GM23338 (cell line): Measurements from ENCODE around the gene PTPRR. TPM values are rescaled to one million over a fixed set of nuclear protein-coding genes. Genes with fewer than 3 reads are reported as not detected.

ENCODE experiments used
- ATAC-seq: fragments of 200-7000 bp; cut with Tn5 transposase; 3 replicates; pipeline ENCODE4 v1.9.1; 2020
- DNase-seq: peaks from one replicate; pipeline ENCODE4 v3.0.0-alpha.2; 2015; ENCODE audit warnings: low spot score
- H2AFZ ChIP-seq: fragments of 200-600 bp; sonication (generic); 2 replicates; pipeline ENCODE4 v1.8.0; 2016; ENCODE audit warnings: antibody characterized with exemption, mild to moderate bottlenecking, moderate library complexity
- H3F3A ChIP-seq: fragments of 200-600 bp; sonication (generic); replicated peaks from 2 replicates; pipeline ENCODE4 v1.8.0; 2017; ENCODE audit warnings: antibody characterized with exemption, mixed run types, low read depth
- H3K27ac ChIP-seq: fragments of 200-600 bp; sonication (generic); 2 replicates; pipeline ENCODE4 v1.6.1; 2016; ENCODE audit warnings: low read depth
- H3K27me3 ChIP-seq: fragments of 200-600 bp; sonication (generic); 2 replicates; pipeline ENCODE4 v1.8.0; 2016; ENCODE audit warnings: mild to moderate bottlenecking, mixed run types, moderate library complexity; ENCODE audit not compliant: insufficient read depth
- H3K36me3 ChIP-seq: fragments of 200-600 bp; sonication (generic); 2 replicates; pipeline ENCODE4 v1.8.0; 2016; ENCODE audit warnings: mild to moderate bottlenecking; ENCODE audit not compliant: insufficient read depth
- H3K4me1 ChIP-seq: fragments of 200-600 bp; sonication (generic); 2 replicates; pipeline ENCODE4 v1.8.0; 2016; ENCODE audit warnings: mild to moderate bottlenecking, moderate library complexity; ENCODE audit not compliant: insufficient read depth
- H3K4me2 ChIP-seq: fragments of 200-600 bp; sonication (generic); 2 replicates; pipeline ENCODE4 v1.7.1; 2017; ENCODE audit warnings: mixed run types
- H3K4me3 ChIP-seq: fragments of 200-600 bp; sonication (generic); 2 replicates; pipeline ENCODE4 v1.6.1; 2016; ENCODE audit warnings: mixed run types
- H3K79me2 ChIP-seq: fragments of 200-600 bp; sonication (generic); replicated peaks from 2 replicates; pipeline ENCODE4 v1.8.0; 2017; ENCODE audit warnings: mild to moderate bottlenecking; ENCODE audit not compliant: insufficient read depth
- H3K9me2 ChIP-seq: fragments of 200-600 bp; sonication (generic); 2 replicates; pipeline ENCODE4 v1.8.0; 2017; ENCODE audit not compliant: insufficient read depth
- H4K20me1 ChIP-seq: fragments of 200-600 bp; sonication (generic); replicated peaks from 2 replicates; pipeline ENCODE4 v1.8.0; 2017; ENCODE audit warnings: mild to moderate bottlenecking; ENCODE audit not compliant: insufficient read depth
- H3K27ac Mint-ChIP-seq: 2 replicates; pipeline ENCODE4 v1.8.0; 2020; ENCODE audit warnings: inconsistent platforms, mild to moderate bottlenecking, moderate library complexity, mixed read lengths
- H3K27me3 Mint-ChIP-seq: 3 replicates; pipeline ENCODE4 v1.8.0; 2022; ENCODE audit warnings: low read depth, mild to moderate bottlenecking, moderate library complexity, mixed read lengths, inconsistent platforms; ENCODE audit not compliant: insufficient read depth, poor library complexity
- H3K36me3 Mint-ChIP-seq: 3 replicates; pipeline ENCODE4 v1.8.0; 2021; ENCODE audit warnings: low read depth, mild to moderate bottlenecking, inconsistent platforms, moderate library complexity, mixed read lengths
- H3K4me1 Mint-ChIP-seq: 3 replicates; pipeline ENCODE4 v1.8.0; 2020; ENCODE audit warnings: mild to moderate bottlenecking, inconsistent platforms, mixed read lengths
- H3K4me3 Mint-ChIP-seq: 3 replicates; pipeline ENCODE4 v1.8.0; 2021; ENCODE audit warnings: moderate library complexity, mild to moderate bottlenecking, inconsistent platforms, mixed read lengths
- H3K9me3 Mint-ChIP-seq: 3 replicates; pipeline ENCODE4 v1.8.0; 2020; ENCODE audit warnings: moderate library complexity, mild to moderate bottlenecking, inconsistent platforms, mixed read lengths
- CREB1 ChIP-seq: fragments of 250-450 bp; sonication (Bioruptor Pico); IDR thresholded peaks from 2 replicates; pipeline ENCODE4 v1.5.0; 2020; ENCODE audit warnings: low read depth, mild to moderate bottlenecking, moderate library complexity
- CTCF ChIP-seq, 2 experiments: fragments of 200-600 bp in 1 of 2; sonication (generic) in 1 of 2; conservative IDR thresholded peaks; 2 replicates each; pipeline versions ENCODE4 v1.5.1 to v1.6.1; 2016 to 2017; ENCODE audit warnings: antibody characterized with exemption in 2 of 2, low read depth in 2 of 2, mild to moderate bottlenecking in 2 of 2, moderate library complexity in 1 of 2
- ETS1 ChIP-seq: IDR thresholded peaks from 2 replicates; pipeline ENCODE4 v1.6.1; 2016; ENCODE audit warnings: antibody characterized with exemption
- EZH2 ChIP-seq: fragments of 200-600 bp; sonication (generic); IDR thresholded peaks from one replicate; pipeline ENCODE4 v1.8.0; 2017; ENCODE audit warnings: antibody characterized with exemption, mild to moderate bottlenecking, low read depth; ENCODE audit not compliant: unreplicated experiment
- EZH2phosphoT487 ChIP-seq: fragments of 200-600 bp; sonication (generic); IDR thresholded peaks from one replicate; pipeline ENCODE4 v1.8.1; 2018; ENCODE audit warnings: antibody characterized with exemption; ENCODE audit not compliant: unreplicated experiment
- JUNB ChIP-seq: IDR thresholded peaks from one replicate; pipeline ENCODE4 v1.6.1; 2016; ENCODE audit warnings: antibody characterized with exemption; ENCODE audit not compliant: unreplicated experiment
- NANOG ChIP-seq: IDR thresholded peaks from 2 replicates; pipeline ENCODE4 v1.6.1; 2016; ENCODE audit warnings: antibody characterized with exemption, borderline replicate concordance
- POLR2AphosphoS5 ChIP-seq: IDR thresholded peaks from 2 replicates; pipeline ENCODE4 v1.6.1; 2016; ENCODE audit warnings: antibody characterized with exemption, low read depth
- REST ChIP-seq: IDR thresholded peaks from one replicate; pipeline ENCODE4 v1.6.1; 2018; ENCODE audit warnings: antibody characterized with exemption; ENCODE audit not compliant: unreplicated experiment
- STAT1 ChIP-seq: IDR thresholded peaks from one replicate; pipeline ENCODE4 v1.6.1; 2016; ENCODE audit warnings: antibody characterized with exemption; ENCODE audit not compliant: unreplicated experiment
- ZNF114 ChIP-seq: fragments of 250-450 bp; sonication (Bioruptor Pico); IDR thresholded peaks from 2 replicates; pipeline ENCODE4 v1.5.0; 2020; ENCODE audit warnings: mild to moderate bottlenecking, moderate library complexity
- ZNF331 ChIP-seq: fragments of 250-450 bp; sonication (Bioruptor Pico); IDR thresholded peaks from 2 replicates; pipeline ENCODE4 v1.5.0; 2020; ENCODE audit warnings: low read depth, mild to moderate bottlenecking, moderate library complexity
- ZNF462 ChIP-seq: fragments of 250-450 bp; sonication (Bioruptor Pico); IDR thresholded peaks from 2 replicates; pipeline ENCODE4 v1.5.0; 2020; ENCODE audit warnings: mild to moderate bottlenecking, moderate library complexity
- polyA plus RNA-seq: library from polyadenylated mRNA; unstranded; fragments of >200 nt; fragmentation: Nextera tagmentation; extraction: Ambion mirVana; gene quantifications from 2 replicates; pipeline ENCODE4 v1.2.1, GENCODE V29; 2016
- total RNA-seq: library from RNA; depleted of rRNA; stranded (reverse); fragments of >200 nt; shearing (Covaris generic); gene quantifications from 2 replicates; pipeline ENCODE4 v1.2.3, GENCODE V29; 2014

The PTPRR gene
- total and polyA plus RNA-seq, 2 experiments from 2014 or later: 0.26 to 0.76 TPM

- no peak for ATAC-seq
- H3K36me3 Mint-ChIP-seq: peaks cover 4% of the 10 kb centered on the region; the same call in 1 of the 3 replicates
- H3K4me1 Mint-ChIP-seq: peaks cover 16% of the 10 kb centered on the region
- H3K4me1 ChIP-seq: 0 out of 2 replicates have a peak, but pooled peaks cover 9% of the 10 kb centered on the region
- H3K36me3 ChIP-seq: no peaks in the 10 kb centered on the region
- H3K79me2 ChIP-seq: no peaks in the 10 kb centered on the region
- no peak overlapping the region for H3K27ac ChIP-seq
- no peak overlapping the region for H3K4me3 Mint-ChIP-seq
- DNase-seq: no peak
- no peak overlapping the region for H3K4me3 ChIP-seq
- no peak overlapping the region for H3K27ac Mint-ChIP-seq
- no peaks in the 10 kb centered on the region for H3K9me2 ChIP-seq
- H3K4me2 ChIP-seq: no peak overlapping the region
- H2AFZ ChIP-seq: no peak overlapping the region
- no peak for TF ChIP-seq STAT1
- no peak for TF ChIP-seq CTCF (conservative IDR thresholded peaks at IDR 0.05; ENCODE audit: low read depth in 2 of 2)
- TF ChIP-seq REST: no peak
- TF ChIP-seq ZNF462 (CRISPR knock-in tag): no peak
- no peak for TF ChIP-seq ZNF331 (CRISPR knock-in tag)
- TF ChIP-seq JUNB: no peak
- TF ChIP-seq EZH2: no peak
- no peak for TF ChIP-seq CREB1 (CRISPR knock-in tag)
- no peak for TF ChIP-seq ETS1
- TF ChIP-seq EZH2phosphoT487: no peak
- TF ChIP-seq NANOG: no peak
- no peak for TF ChIP-seq POLR2AphosphoS5
- no peak for TF ChIP-seq ZNF114 (CRISPR knock-in tag)
- H4K20me1 ChIP-seq: no peaks in the 10 kb centered on the region
- no peaks in the 10 kb centered on the region for H3F3A ChIP-seq
- H3K27me3 Mint-ChIP-seq: peaks cover 6% of the 10 kb centered on the region
- H3K27me3 ChIP-seq: no peaks in the 10 kb centered on the region
- H3K9me3 Mint-ChIP-seq: peaks cover 2% of the 10 kb centered on the region; the same call in 2 of the 3 replicates
These were observed 208.7 kb downstream of the PTPRR start for GRCh38 chr12:70711831-70712230.
